Activated T-cell treated with anti-CD3 and anti-CD28 coated beads for 4 hours (primary cell): ENCODE data around the gene CRABP1.

Experiments
- DNase-seq: peaks from one replicate; pipeline ENCODE4 v3.0.0-alpha.2; 2020

The CRABP1 gene

GRCh38 chr15:78319588-78319987 is 20.6 kb upstream of the CRABP1 start:
- DNase-seq: no peak

- DNase-seq: no peak
These were observed 20.0 kb upstream of the CRABP1 start for GRCh38 chr15:78320183-78320582.

GRCh38 chr15:78321041-78321570 is 19.0 kb upstream of the CRABP1 start:
- DNase-seq: no peak

GRCh38 chr15:78321786-78322185 is 18.4 kb upstream of the CRABP1 start:
- DNase-seq: no peak

- no peak for DNase-seq
These were observed 17.9 kb upstream of the CRABP1 start for GRCh38 chr15:78322243-78322642.

GRCh38 chr15:78322724-78323521 is 17.2 kb upstream of the CRABP1 start:
- DNase-seq: no peak

- no peak for DNase-seq
These were observed 16.5 kb upstream of the CRABP1 start for GRCh38 chr15:78323693-78324092.

- DNase-seq: no peak
These were observed 16.0 kb upstream of the CRABP1 start for GRCh38 chr15:78324144-78324543.

GRCh38 chr15:78325092-78325843 is 14.9 kb upstream of the CRABP1 start:
- no peak for DNase-seq

GRCh38 chr15:78327466-78327865 is 12.7 kb upstream of the CRABP1 start:
- no peak for DNase-seq

- DNase-seq: no peak
These were observed 10.5 kb upstream of the CRABP1 start for GRCh38 chr15:78329625-78330024.

- DNase-seq: no peak
These were observed 5.3 kb upstream of the CRABP1 start for GRCh38 chr15:78334845-78335244.

- DNase-seq: no peak
These were observed 4.2 kb upstream of the CRABP1 start for GRCh38 chr15:78335985-78336384.

GRCh38 chr15:78338781-78339180 is 1.4 kb upstream of the CRABP1 start:
- DNase-seq: no peak

GRCh38 chr15:78339559-78339958 is 594 bp upstream of the CRABP1 start:
- no peak for DNase-seq

GRCh38 chr15:78341057-78341987 is 1.2 kb downstream of the CRABP1 start:
- no peak for DNase-seq

- no peak for DNase-seq
These were observed 1.9 kb downstream of the CRABP1 start for GRCh38 chr15:78342021-78342420.

- DNase-seq: no peak
These were observed 3.3 kb downstream of the CRABP1 start for GRCh38 chr15:78343276-78344060.

GRCh38 chr15:78345396-78346125 is 5.4 kb downstream of the CRABP1 start:
- DNase-seq: no peak

- DNase-seq: no peak
These were observed 7.7 kb downstream of the CRABP1 start for GRCh38 chr15:78347586-78348543.
